ENCODE measurements around the gene WASHC4.

- TF ChIP-seq CTCF (IDR thresholded peaks at IDR 0.05; ENCODE audit: low read length): no peak
- TF ChIP-seq EZH2 (IDR thresholded peaks at IDR 0.05; ENCODE audit: borderline replicate concordance, low read length): no peak
Measured at GRCh38 chr12:105170139-105170538, 62.6 kb downstream of the WASHC4 start.
